MM.1S (cell line): ENCODE measurements around the gene ZNF823.
"Not testable (repeated sequence)": the region's sequence is repeated elsewhere in the genome, so short reads cannot be mapped to it uniquely, and the experiment has no call there.

ENCODE experiments used
- DNase-seq: peaks from one replicate; pipeline ENCODE4 v3.0.0-alpha.2; 2015
- H2AFZ ChIP-seq: fragments of 300-600 bp; sonication (generic); 2 replicates; pipeline ENCODE4 v1.6.0; 2016; ENCODE audit warnings: antibody characterized with exemption, low read length
- H3F3A ChIP-seq: fragments of 300-600 bp; sonication (generic); 2 replicates; pipeline ENCODE4 v1.6.1; 2016; ENCODE audit warnings: mild to moderate bottlenecking, antibody characterized with exemption, low read length, moderate library complexity, mixed read lengths; ENCODE audit not compliant: insufficient read depth
- H3K27ac ChIP-seq: fragments of 300-600 bp; sonication (generic); 2 replicates; pipeline ENCODE4 v1.5.1; 2016; ENCODE audit warnings: mild to moderate bottlenecking, low read length
- H3K27me3 ChIP-seq: fragments of 300-600 bp; sonication (generic); replicated peaks from 2 replicates; pipeline ENCODE4 v1.6.0; 2016; ENCODE audit warnings: low read length; ENCODE audit not compliant: insufficient read depth
- H3K36me3 ChIP-seq: fragments of 300-600 bp; sonication (generic); replicated peaks from 2 replicates; pipeline ENCODE4 v1.6.1; 2016; ENCODE audit warnings: mild to moderate bottlenecking, low read length, mixed read lengths; ENCODE audit not compliant: insufficient read depth
- H3K4me1 ChIP-seq: fragments of 300-600 bp; sonication (generic); 2 replicates; pipeline ENCODE4 v1.6.1; 2016; ENCODE audit warnings: low read length, mixed read lengths
- H3K4me2 ChIP-seq: fragments of 300-600 bp; sonication (generic); 2 replicates; pipeline ENCODE4 v1.6.0; 2016; ENCODE audit warnings: low read depth, low read length
- H3K4me3 ChIP-seq: fragments of 300-600 bp; sonication (generic); 2 replicates; pipeline ENCODE4 v1.5.1; 2016; ENCODE audit warnings: low read length, mixed read lengths
- H3K79me2 ChIP-seq: fragments of 300-600 bp; sonication (generic); 2 replicates; pipeline ENCODE4 v1.6.1; 2016; ENCODE audit warnings: mixed run types, low read length, mixed read lengths
- H3K9ac ChIP-seq: fragments of 300-600 bp; sonication (generic); 2 replicates; pipeline ENCODE4 v1.6.1; 2016; ENCODE audit warnings: low read length, mixed read lengths
- H3K9me2 ChIP-seq: fragments of 300-600 bp; sonication (generic); replicated peaks from 2 replicates; pipeline ENCODE4 v1.6.1; 2016; ENCODE audit warnings: mild to moderate bottlenecking, low read length, mixed read lengths; ENCODE audit not compliant: insufficient read depth
- H3K9me3 ChIP-seq: fragments of 300-600 bp; sonication (generic); replicated peaks from 2 replicates; pipeline ENCODE4 v1.6.1; 2016; ENCODE audit warnings: mild to moderate bottlenecking, low read length, mixed read lengths; ENCODE audit not compliant: insufficient read depth
- H4K20me1 ChIP-seq: fragments of 300-600 bp; sonication (generic); 2 replicates; pipeline ENCODE4 v1.6.1; 2016; ENCODE audit warnings: mild to moderate bottlenecking, low read length, moderate library complexity, mixed read lengths; ENCODE audit not compliant: insufficient read depth
- CTCF ChIP-seq: fragments of 300-600 bp; sonication (generic); IDR thresholded peaks from 2 replicates; pipeline ENCODE4 v1.5.1; 2016; ENCODE audit warnings: antibody characterized with exemption, low read length, mixed read lengths
- EZH2 ChIP-seq: fragments of 300-600 bp; sonication (generic); optimal IDR thresholded peaks from 2 replicates; pipeline ENCODE3; 2017; ENCODE audit warnings: low read depth, mild to moderate bottlenecking, antibody characterized with exemption, low read length, mixed read lengths
- EZH2phosphoT487 ChIP-seq: fragments of 300-600 bp; sonication (generic); IDR thresholded peaks from 2 replicates; pipeline ENCODE4 v1.6.1; 2018; ENCODE audit warnings: antibody characterized with exemption, low read length

ZNF823 gene

DNA sequence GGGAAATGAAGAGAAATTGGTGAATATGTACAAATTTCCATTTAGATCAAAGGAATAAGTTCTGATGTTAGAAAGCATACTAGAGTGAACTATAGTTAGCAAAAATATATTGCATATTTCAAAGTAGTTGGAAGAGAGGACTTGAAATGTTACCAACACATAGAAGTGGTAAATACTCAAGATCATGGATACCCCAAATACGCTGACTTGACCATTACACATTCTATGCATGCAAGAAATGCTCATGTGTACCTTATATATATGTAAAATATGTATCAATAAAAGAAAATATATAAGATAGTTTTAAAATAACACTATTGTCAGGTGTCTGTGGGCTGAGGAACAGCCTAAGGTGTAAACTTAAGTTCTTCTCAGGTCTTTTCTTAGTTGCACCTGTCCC, 45.0 kb upstream of the ZNF823 start:
- Histone ChIP-seq H3K4me3 (no peak overlapping the region), H3K9me3 (no peaks in the 10 kb centered on the region), H3K27ac (no peak overlapping the region), H3K4me2 (no peak overlapping the region), H3K79me2 (no peaks in the 10 kb centered on the region), H3K27me3 (no peaks in the 10 kb centered on the region), H3K9me2 (no peaks in the 10 kb centered on the region), H3K36me3 (peaks cover 32% of the 10 kb centered on the region), H2AFZ (no peak overlapping the region), H4K20me1 (no peaks in the 10 kb centered on the region), H3F3A (no peaks in the 10 kb centered on the region; the same call in 1 of the 2 replicates), H3K9ac (no peak overlapping the region), H3K4me1 (no peaks in the 10 kb centered on the region)
- TF ChIP-seq EZH2: no peak
- TF ChIP-seq CTCF: no peak
- TF ChIP-seq EZH2phosphoT487: no peak
- no peak for DNase-seq

- Histone ChIP-seq H3K4me2 (no peak overlapping the region), H3K9me3 (no peaks in the 10 kb centered on the region)
These were observed 42.7 kb upstream of the ZNF823 start for GRCh38 chr19:11781295-11782057.

GRCh38 chr19:11780431-11781020, 41.8 kb upstream of the ZNF823 start:
- Histone ChIP-seq H3K27me3 (no peaks in the 10 kb centered on the region), H3K9ac (no peak overlapping the region), H4K20me1 (no peaks in the 10 kb centered on the region), H3K4me1 (no peaks in the 10 kb centered on the region), H3K27ac (no peak overlapping the region), H3F3A (no peaks in the 10 kb centered on the region; the same call in 1 of the 2 replicates), H3K4me3 (no peak overlapping the region), H3K36me3 (peaks cover 43% of the 10 kb centered on the region), H3K79me2 (no peaks in the 10 kb centered on the region), H3K9me3 (no peaks in the 10 kb centered on the region), H3K9me2 (no peaks in the 10 kb centered on the region), H2AFZ (no peak overlapping the region), H3K4me2 (no peak overlapping the region)
- DNase-seq: no peak
- TF ChIP-seq CTCF: no peak
- TF ChIP-seq EZH2: no peak
- TF ChIP-seq EZH2phosphoT487: no peak

More at GRCh38 chr19:11781295-11782057, 42.7 kb upstream of the ZNF823 start:
- Histone ChIP-seq H3K9me2 (no peaks in the 10 kb centered on the region), H3K9ac (no peak overlapping the region), H3K4me3 (no peak overlapping the region), H4K20me1 (no peaks in the 10 kb centered on the region), H3K27ac (no peak overlapping the region), H3F3A (no peaks in the 10 kb centered on the region; the same call in 1 of the 2 replicates), H3K79me2 (no peaks in the 10 kb centered on the region), H3K4me1 (no peaks in the 10 kb centered on the region), H2AFZ (no peak overlapping the region), H3K36me3 (peaks cover 43% of the 10 kb centered on the region), H3K27me3 (no peaks in the 10 kb centered on the region)
- DNase-seq: no peak
- TF ChIP-seq CTCF: no peak
- no peak for TF ChIP-seq EZH2
- no peak for TF ChIP-seq EZH2phosphoT487

DNA sequence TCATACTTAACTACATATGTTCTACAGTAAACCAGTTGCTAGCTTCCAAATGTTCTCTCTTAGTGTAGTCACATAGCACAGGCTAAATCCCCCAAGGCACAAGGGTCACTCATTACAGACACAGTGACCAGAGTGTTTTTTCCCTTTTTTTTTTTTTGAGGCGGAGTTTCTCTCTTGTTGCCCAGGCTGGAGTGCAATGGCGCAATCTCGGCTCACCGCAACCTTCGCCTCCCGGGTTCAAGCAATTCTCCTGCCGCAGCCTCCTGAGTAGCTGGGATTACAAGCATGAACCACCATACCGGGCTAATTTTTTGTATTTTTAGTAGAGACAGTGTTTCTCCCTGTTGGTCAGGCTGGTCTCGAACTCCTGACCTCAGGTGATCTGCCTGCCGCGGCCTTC, 37.9 kb upstream of the ZNF823 start:
- not testable (repeated sequence) for H3K27ac ChIP-seq, H3K4me1 ChIP-seq, H3K4me3 ChIP-seq, H3K79me2 ChIP-seq, H3K27me3 ChIP-seq, H3K9ac ChIP-seq, H3K9me2 ChIP-seq, DNase-seq, H4K20me1 ChIP-seq, H3K4me2 ChIP-seq, H2AFZ ChIP-seq, H3F3A ChIP-seq, H3K9me3 ChIP-seq
- peaks cover 32% of the 10 kb centered on the region for H3K36me3 ChIP-seq

GRCh38 chr19:11771520-11771919, 32.8 kb upstream of the ZNF823 start:
- not testable (repeated sequence) for DNase-seq

More at GRCh38 chr19:11771520-11771919, 32.8 kb upstream of the ZNF823 start:
- not testable (repeated sequence) for H2AFZ ChIP-seq, H3F3A ChIP-seq, H3K9ac ChIP-seq, H3K4me1 ChIP-seq, H3K36me3 ChIP-seq, H3K9me2 ChIP-seq, H3K9me3 ChIP-seq, H3K4me3 ChIP-seq, H3K27ac ChIP-seq, H4K20me1 ChIP-seq, H3K4me2 ChIP-seq, H3K27me3 ChIP-seq
- peaks cover 36% of the 10 kb centered on the region for H3K79me2 ChIP-seq
